Inflammatory macrophage treated with lipopolysaccharide for 1 hour (primary cell): ENCODE data around the gene SAMD10.
A peak's percentile ranks its signal among the peaks of the same experiment; 100 is the strongest.
"Not testable (repeated sequence)": the region's sequence is repeated elsewhere in the genome, so short reads cannot be mapped to it uniquely, and the experiment has no call there.

ENCODE experiments used
- DNase-seq, 2 donors: peaks; one replicate each; pipeline ENCODE4 v3.0.0-alpha.2; 2020 to 2022

Gene SAMD10

GRCh38 chr20:64001607-64002011 lies 22.2 kb upstream of the SAMD10 start:
- no peak for DNase-seq

- DNase-seq, result no peak
Observed at GRCh38 chr20:64000906-64001305, 21.5 kb upstream of the SAMD10 start.

- no peak for DNase-seq
Observed at GRCh38 chr20:63982937-63983336, 3.5 kb upstream of the SAMD10 start.

GRCh38 chr20:63980806-63981728 lies 1.6 kb upstream of the SAMD10 start, which contains the start of gene PRPF6:
Gene PRPF6 (plus strand): TSS chr20:63981132. CDS start chr20:63981246, 114 bp downstream.
- DNase-seq, result peak; percentile 95 to 98

GRCh38 chr20:63980317-63980805 lies 919 bp upstream of the SAMD10 start:
- DNase-seq, result no peak

GRCh38 chr20:63979229-63979556 lies 249 bp downstream of the SAMD10 start:
- DNase-seq, result no peak

- no peak for DNase-seq
Observed at GRCh38 chr20:63978319-63979228, 868 bp downstream of the SAMD10 start.

- peak in 1 of 2 donors; percentile 68 for DNase-seq
Observed at GRCh38 chr20:63977739-63978276, 1.6 kb downstream of the SAMD10 start.

GRCh38 chr20:63976980-63977738 lies 2.3 kb downstream of the SAMD10 start:
- peak; percentile 44 to 52 for DNase-seq

GRCh38 chr20:63976511-63976910 lies 2.9 kb downstream of the SAMD10 start:
- DNase-seq, result not testable (repeated sequence)

GRCh38 chr20:63974402-63975200 lies 4.8 kb downstream of the SAMD10 start:
- DNase-seq, result no peak

- peak; percentile 76 to 95 for DNase-seq
Observed at GRCh38 chr20:63973636-63974401, 5.6 kb downstream of the SAMD10 start.

- DNase-seq, result no peak
Observed at GRCh38 chr20:63973160-63973479, 6.3 kb downstream of the SAMD10 start.

GRCh38 chr20:63972312-63973159 lies 6.9 kb downstream of the SAMD10 start:
- no peak for DNase-seq

- DNase-seq, result not testable (repeated sequence)
Observed at GRCh38 chr20:63971960-63972311, 7.5 kb downstream of the SAMD10 start.

- no peak for DNase-seq
Observed at GRCh38 chr20:63970714-63971431, 8.6 kb downstream of the SAMD10 start.

GRCh38 chr20:63969838-63970713 lies 9.4 kb downstream of the SAMD10 start, which contains the start of gene ZNF512B:
Gene ZNF512B (minus strand): TSS chr20:63969930. CDS start chr20:63967950, 1,980 bp downstream.
- no peak for DNase-seq
